HepG2 (cell line): ENCODE results near the gene TDRD3. TPM values are rescaled to one million over a fixed set of nuclear protein-coding genes. Genes with fewer than 3 reads are reported as not detected.

Source experiments
- ATAC-seq: fragments of 200-7000 bp; cut with Tn5 transposase; 3 replicates; pipeline ENCODE4 v1.9.1; 2020; ENCODE audit warnings: mild to moderate bottlenecking, moderate library complexity
- BruUV-seq: library from RNA; stranded (reverse); fragments of 400-500 nt; replicated peaks from 2 replicates; lab custom pipeline; 2021; lab: Mats Ljungman, UMichigan
- CTCF ChIA-PET: fragments of 300-600 bp; formaldehyde crosslinking; extraction: SDS; loops from one replicate; lab custom pipeline; 2021; ENCODE audit warnings: low total read pairs, inconsistent platforms, low intra/inter-chr PET ratio; lab: Yijun Ruan, JAX
- POLR2A ChIA-PET: fragments of 350-600 bp; sonication (Branson Sonifier 250); formaldehyde crosslinking; loops from one replicate; lab custom pipeline; 2020; ENCODE audit warnings: antibody characterized with exemption, inconsistent platforms; lab: Yijun Ruan, JAX
- DNase-seq: peaks from one replicate; pipeline ENCODE4 v3.0.0-alpha.2; 2015; ENCODE audit warnings: low spot score
- FAIRE-seq: peaks from 3 replicates; lab custom pipeline; 2011; peaks lifted over from hg19 to GRCh38; lab: Jason Lieb, UNC
- H2AFZ ChIP-seq: one replicate; pipeline ENCODE4 v1.6.1; 2011; ENCODE audit warnings: low read length, inconsistent platforms
- H3K27ac ChIP-seq: fragments of 300-600 bp; 3 replicates; pipeline ENCODE4 v1.8.0; 2011; ENCODE audit warnings: mixed run types, mild to moderate bottlenecking, mixed read lengths, low read length, inconsistent platforms; ENCODE audit not compliant: insufficient read depth; ENCODE audit errors: extremely low read length
- H3K27me3 ChIP-seq, 2 experiments: fragments of 200-600 bp in 1 of 2; 2 replicates in 1 of 2; 3 replicates in 1 of 2; pipeline versions ENCODE4 v1.6.0 to v1.8.0; 2011; ENCODE audit warnings: low read length in 2 of 2, mild to moderate bottlenecking in 2 of 2, moderate library complexity in 2 of 2, inconsistent platforms in 1 of 2; ENCODE audit not compliant: insufficient read depth in 2 of 2, control insufficient read depth in 1 of 2
- H3K36me3 ChIP-seq, 2 experiments: fragments of 200-600 bp in 1 of 2; replicated peaks in 1 of 2; 2 replicates in 1 of 2; 3 replicates in 1 of 2; pipeline versions ENCODE4 v1.5.1 to v1.8.0; 2011; ENCODE audit warnings: low read length in 2 of 2, inconsistent platforms in 1 of 2; ENCODE audit not compliant: insufficient read depth in 2 of 2, control insufficient read depth in 1 of 2
- H3K4me1 ChIP-seq: 2 replicates; pipeline ENCODE4 v1.5.1; 2012; ENCODE audit warnings: low read length, inconsistent platforms; ENCODE audit not compliant: insufficient read depth
- H3K4me2 ChIP-seq: 2 replicates; pipeline ENCODE4 v1.6.0; 2011; ENCODE audit warnings: low read depth, low read length, inconsistent platforms
- H3K4me3 ChIP-seq, 3 experiments: fragments of 200-600 bp in 1 of 3; sonication (generic), shearing (Covaris generic) in 1 of 3; replicated peaks in 1 of 3; 2 replicates each; pipeline ENCODE4 v1.5.1; 2011 to 2016; ENCODE audit warnings: low read length in 3 of 3, inconsistent platforms in 2 of 3, low read depth in 2 of 3, mild to moderate bottlenecking in 2 of 3, control low read depth in 1 of 3, mixed read lengths in 1 of 3; ENCODE audit not compliant: insufficient read depth in 1 of 3
- H3K79me2 ChIP-seq: one replicate; pipeline ENCODE4 v1.6.1; 2011; ENCODE audit warnings: low read length, inconsistent platforms; ENCODE audit not compliant: insufficient read depth
- H3K9ac ChIP-seq: 2 replicates; pipeline ENCODE4 v1.6.0; 2011; ENCODE audit warnings: mild to moderate bottlenecking, low read depth, low read length, inconsistent platforms; ENCODE audit not compliant: insufficient read depth
- H3K9me3 ChIP-seq: 2 replicates; pipeline ENCODE4 v1.5.1; 2012; ENCODE audit warnings: mild to moderate bottlenecking, low read length
- H4K20me1 ChIP-seq: 2 replicates; pipeline ENCODE4 v1.6.0; 2011; ENCODE audit warnings: inconsistent platforms, mild to moderate bottlenecking, low read length, moderate library complexity; ENCODE audit not compliant: insufficient read depth
- AHDC1 ChIP-seq: sonication (generic); formaldehyde crosslinking; IDR thresholded peaks from 2 replicates; pipeline ENCODE4 v1.5.1; 2020; ENCODE audit warnings: mild to moderate bottlenecking, missing genetic modification reagents, borderline replicate concordance
- CEBPB ChIP-seq: IDR thresholded peaks from 2 replicates; pipeline ENCODE4 v1.6.1; 2011; ENCODE audit warnings: low read depth, low read length, improper control_type of control experiment, borderline replicate concordance
- EZH2 ChIP-seq: conservative IDR thresholded peaks from 2 replicates; pipeline ENCODE4 v1.6.1; 2012; ENCODE audit warnings: mild to moderate bottlenecking, low read depth, low read length, moderate library complexity
- FOXC1 ChIP-seq: sonication (generic); formaldehyde crosslinking; IDR thresholded peaks from 2 replicates; pipeline ENCODE4 v1.8.0; 2022; ENCODE audit warnings: mild to moderate bottlenecking, missing genetic modification reagents, borderline replicate concordance
- MIER3 ChIP-seq: IDR thresholded peaks from 2 replicates; pipeline ENCODE4 v1.6.1; 2016; ENCODE audit warnings: missing compliant biosample characterization, borderline replicate concordance
- NFKBIZ ChIP-seq: IDR thresholded peaks from 2 replicates; pipeline ENCODE4 v1.6.1; 2018; ENCODE audit warnings: missing genetic modification reagents, missing compliant biosample characterization
- RFX1 ChIP-seq: fragments of 450-650 bp; IDR thresholded peaks from 2 replicates; pipeline ENCODE4 v1.6.1; 2017
- RORA ChIP-seq: sonication (generic); formaldehyde crosslinking; IDR thresholded peaks from 2 replicates; pipeline ENCODE4 v1.5.0; 2020; ENCODE audit warnings: mild to moderate bottlenecking, missing genetic modification reagents, moderate library complexity
- ZBTB42 ChIP-seq: sonication (generic); formaldehyde crosslinking; IDR thresholded peaks from 2 replicates; pipeline ENCODE4 v1.5.0; 2020; ENCODE audit warnings: mild to moderate bottlenecking, missing genetic modification reagents
- ZMYM2 ChIP-seq: sonication (generic); formaldehyde crosslinking; IDR thresholded peaks from 2 replicates; pipeline ENCODE4 v1.8.0; 2022; ENCODE audit warnings: mild to moderate bottlenecking, missing genetic modification reagents
- ZNF143 ChIP-seq: sonication (generic); formaldehyde crosslinking; IDR thresholded peaks from 2 replicates; pipeline ENCODE4 v1.4.0; 2020; ENCODE audit warnings: missing genetic modification reagents
- ZNF570 ChIP-seq: sonication (generic); formaldehyde crosslinking; IDR thresholded peaks from 2 replicates; pipeline ENCODE4 v1.4.0; 2020; ENCODE audit warnings: mild to moderate bottlenecking, missing genetic modification reagents, borderline replicate concordance
- ZNF597 ChIP-seq: sonication (generic); formaldehyde crosslinking; IDR thresholded peaks from 2 replicates; pipeline ENCODE4 v1.5.0; 2020; ENCODE audit warnings: missing genetic modification reagents
- ZNF720 ChIP-seq: sonication (generic); formaldehyde crosslinking; IDR thresholded peaks from 2 replicates; pipeline ENCODE4 v1.4.0; 2020; ENCODE audit warnings: missing genetic modification reagents
- ZNF740 ChIP-seq: sonication (generic); formaldehyde crosslinking; IDR thresholded peaks from 2 replicates; pipeline ENCODE4 v1.4.0; 2020; ENCODE audit warnings: missing genetic modification reagents
- ZNF749 ChIP-seq: sonication (generic); formaldehyde crosslinking; IDR thresholded peaks from 2 replicates; pipeline ENCODE4 v1.8.0; 2022; ENCODE audit warnings: mild to moderate bottlenecking, missing genetic modification reagents, moderate library complexity, borderline replicate concordance
- ZNF839 ChIP-seq: sonication (generic); formaldehyde crosslinking; IDR thresholded peaks from 2 replicates; pipeline ENCODE4 v1.4.0; 2020; ENCODE audit warnings: missing genetic modification reagents, mild to moderate bottlenecking, borderline replicate concordance
- WGBS: methylation state at CpG from one replicate; pipeline ENCODE4 v1.1.6; 2017; ENCODE audit warnings: low lambda C conversion rate; 5-methylcytosine and 5-hydroxymethylcytosine counted together
- in situ Hi-C: cut with HindIII; loops from 2 replicates; pipeline ENCODE4 v1.10.0; 2017; ENCODE audit warnings: low pct_unique_long_range_greater_than_20kb; ENCODE audit not compliant: extremely low pct_ligation_motif_present
- intact Hi-C: fragments of 100-400 bp; cut with micrococcal nuclease; formaldehyde crosslinking; loops from one replicate; pipeline ENCODE4 v1.10.0; 2022; ENCODE audit not compliant: unreplicated experiment
- polyA plus RNA-seq, 8 experiments: library from polyadenylated mRNA; depleted of rRNA in 3 of 8; stranded (reverse) in 7 of 8; unstranded in 1 of 8; fragments of >200 nt; fragmentation: Illumina TruSeq in 4 of 8; extraction: Trizol in 4 of 8; gene quantifications; 2 replicates each; pipeline versions ENCODE4 v1.2.1 to v1.2.3, GENCODE V29; 2011 to 2016; ENCODE audit warnings: low read depth in 4 of 8, missing spikeins in 1 of 8, mixed read lengths in 1 of 8; ENCODE audit not compliant: insufficient read depth in 1 of 8
- total RNA-seq, 5 experiments: library from RNA; depleted of rRNA; stranded (reverse); fragments of >200 nt; fragmentation: Illumina TruSeq; extraction: Trizol; gene quantifications; 2 replicates each; pipeline ENCODE4 v1.2.3, GENCODE V29; 2016; ENCODE audit warnings: low read depth in 1 of 5

Gene TDRD3
- total and polyA plus RNA-seq, 2 of the 13 experiments (the other 11 are each of a cell fraction or from before 2014, with no cell fraction given), result 4.7 to 11.8 TPM

- TF ChIP-seq CEBPB, result no peak
- no peak for TF ChIP-seq ZBTB42 (CRISPR knock-in tag)
- no peak for TF ChIP-seq ZMYM2
- no peak for TF ChIP-seq ZNF597
- TF ChIP-seq EZH2, result no peak
- no peak for TF ChIP-seq FOXC1 (CRISPR knock-in tag)
- TF ChIP-seq ZNF720 (CRISPR knock-in tag), result no peak
- TF ChIP-seq ZNF749 (CRISPR knock-in tag), result no peak
- no peak for TF ChIP-seq ZNF570 (CRISPR knock-in tag)
- no peak for TF ChIP-seq RORA (CRISPR knock-in tag)
These were observed 178.1 kb downstream of the TDRD3 start (continued) for GRCh38 chr13:60575142-60575541.

- CTCF ChIA-PET, result no interaction called here
- DNase-seq, result no peak
- no TSS peak for BruUV-seq
- no peak for FAIRE-seq
- Histone ChIP-seq H3K4me3 (no peak overlapping the region), H3K4me1 (peaks cover 4% of the 10 kb centered on the region), H3K9ac (no peak overlapping the region), H3K4me2 (no peak overlapping the region), H2AFZ (no peak overlapping the region), H3K9me3 (no peaks in the 10 kb centered on the region), H3K27me3 (no peaks in the 10 kb centered on the region), H3K27ac (no peak overlapping the region), H3K36me3 (no peaks in the 10 kb centered on the region), H3K79me2 (no peaks in the 10 kb centered on the region), H4K20me1 (no peaks in the 10 kb centered on the region)
- no peak for ATAC-seq
- in situ Hi-C loops, result no loop called here
- POLR2A ChIA-PET, result no interaction called here
- intact Hi-C loops, result no loop called here
- WGBS, result 21% methylated on average over 3 of the region's 3 CpGs
- TF ChIP-seq AHDC1 (CRISPR knock-in tag), result no peak
- TF ChIP-seq RFX1, result no peak
- no peak for TF ChIP-seq MIER3 (CRISPR knock-in tag)
- TF ChIP-seq ZNF143, result no peak
- TF ChIP-seq NFKBIZ (CRISPR knock-in tag), result no peak
- no peak for TF ChIP-seq ZNF839
- TF ChIP-seq ZNF740 (CRISPR knock-in tag), result no peak
These were observed 180.7 kb downstream of the TDRD3 start for GRCh38 chr13:60577761-60578160.
